ENCODE results near the gene CLDN2.

Gene CLDN2

DNA sequence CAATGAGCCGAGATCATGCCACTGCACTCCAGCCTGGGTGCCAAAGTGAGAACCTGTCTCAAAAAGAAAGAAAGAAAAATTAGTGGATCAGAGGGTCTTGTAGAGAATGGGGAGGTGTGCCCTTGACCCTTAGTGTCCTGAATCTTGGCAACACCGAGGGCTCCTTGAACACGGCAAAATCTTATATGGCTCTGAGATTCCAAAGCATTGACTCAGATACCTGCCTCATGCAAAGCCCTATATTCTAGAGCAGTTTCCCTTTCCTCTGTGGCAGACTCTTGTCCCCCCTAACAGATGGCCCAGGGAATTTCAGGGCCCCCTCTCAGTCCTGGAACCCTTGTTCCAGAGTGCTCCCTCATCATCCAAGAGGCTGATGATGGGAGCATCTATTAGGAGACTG, 6.8 kb downstream of the CLDN2 start:
- DNase-seq (ENCODE audit: low read depth) = no peak

- no peak for DNase-seq (ENCODE audit: low read depth)
These were observed 7.5 kb downstream of the CLDN2 start for GRCh38 chrX:106927700-106928099.

DNA sequence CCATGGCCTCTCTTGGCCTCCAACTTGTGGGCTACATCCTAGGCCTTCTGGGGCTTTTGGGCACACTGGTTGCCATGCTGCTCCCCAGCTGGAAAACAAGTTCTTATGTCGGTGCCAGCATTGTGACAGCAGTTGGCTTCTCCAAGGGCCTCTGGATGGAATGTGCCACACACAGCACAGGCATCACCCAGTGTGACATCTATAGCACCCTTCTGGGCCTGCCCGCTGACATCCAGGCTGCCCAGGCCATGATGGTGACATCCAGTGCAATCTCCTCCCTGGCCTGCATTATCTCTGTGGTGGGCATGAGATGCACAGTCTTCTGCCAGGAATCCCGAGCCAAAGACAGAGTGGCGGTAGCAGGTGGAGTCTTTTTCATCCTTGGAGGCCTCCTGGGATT, 8.0 kb downstream of the CLDN2 start:
- DNase-seq (ENCODE audit: low read depth) = no peak

GRCh38 chrX:106931831-106932491, 11.8 kb downstream of the CLDN2 start:
- no peak for DNase-seq (ENCODE audit: low read depth)

DNA sequence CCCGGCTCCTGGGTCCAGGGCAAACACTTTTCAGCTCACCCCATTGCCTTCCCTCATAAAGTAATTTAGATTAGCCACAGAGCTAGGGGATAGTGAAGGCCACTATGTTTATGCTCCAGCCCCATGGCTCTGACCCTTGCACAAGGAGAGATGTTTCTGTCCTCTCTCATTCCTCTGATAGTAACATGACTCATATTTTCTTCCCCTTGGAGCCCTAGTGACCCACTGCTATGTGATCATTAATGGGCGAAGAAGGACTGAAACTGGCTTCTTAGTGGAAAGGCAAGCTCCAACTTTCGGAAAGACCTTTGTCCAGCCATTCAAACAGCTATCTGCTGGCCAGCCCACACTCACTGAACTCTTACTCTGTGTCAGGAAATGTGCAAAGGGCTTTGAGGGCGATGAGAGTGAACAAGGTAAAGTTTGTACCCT, 12.3 kb downstream of the CLDN2 start:
- no peak for DNase-seq (ENCODE audit: low read depth)

- DNase-seq (ENCODE audit: low read depth) = no peak
These were observed 12.8 kb downstream of the CLDN2 start for GRCh38 chrX:106932960-106933537.

DNA sequence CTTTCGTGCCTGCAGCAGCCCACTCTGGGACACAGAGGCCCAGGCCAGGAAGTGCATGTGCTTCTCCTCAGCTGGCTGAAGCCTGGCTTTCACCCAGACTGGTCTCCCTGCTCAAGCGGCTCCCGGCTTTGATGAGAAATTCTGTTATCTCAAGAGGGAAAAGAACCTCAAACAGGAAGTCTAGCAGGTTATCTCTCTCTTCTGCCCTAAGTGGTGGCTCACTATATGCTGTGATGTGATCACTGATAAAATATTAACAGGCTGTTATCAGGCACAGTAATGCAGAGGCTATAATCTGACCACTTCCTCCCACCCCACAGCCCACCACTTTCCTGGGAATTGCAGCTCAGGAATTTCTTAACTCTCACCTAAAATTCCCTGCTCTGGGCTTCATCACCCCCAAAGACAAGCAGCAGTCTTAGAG, 13.3 kb downstream of the CLDN2 start:
- DNase-seq (ENCODE audit: low read depth) = no peak

DNA sequence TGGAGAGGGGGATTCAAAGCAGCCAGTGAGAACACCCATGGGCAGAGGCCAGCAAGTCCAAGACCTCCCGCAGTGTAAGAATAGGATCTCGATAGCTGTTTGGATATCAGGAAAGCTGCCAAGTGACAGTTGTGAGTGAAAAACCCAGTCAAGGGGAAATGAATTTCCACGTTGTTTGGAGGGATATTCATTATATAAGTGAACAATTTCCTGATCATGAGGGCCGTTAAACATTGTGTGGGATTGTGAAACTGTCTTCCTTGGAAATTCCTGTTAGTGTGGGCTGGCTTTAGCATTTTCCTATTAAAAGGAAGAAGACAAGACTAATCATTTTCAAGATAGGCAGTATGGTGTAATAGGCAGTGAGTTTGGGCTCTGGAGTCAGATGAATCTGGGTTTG, 15.0 kb downstream of the CLDN2 start:
- DNase-seq (ENCODE audit: low read depth) = no peak

DNA sequence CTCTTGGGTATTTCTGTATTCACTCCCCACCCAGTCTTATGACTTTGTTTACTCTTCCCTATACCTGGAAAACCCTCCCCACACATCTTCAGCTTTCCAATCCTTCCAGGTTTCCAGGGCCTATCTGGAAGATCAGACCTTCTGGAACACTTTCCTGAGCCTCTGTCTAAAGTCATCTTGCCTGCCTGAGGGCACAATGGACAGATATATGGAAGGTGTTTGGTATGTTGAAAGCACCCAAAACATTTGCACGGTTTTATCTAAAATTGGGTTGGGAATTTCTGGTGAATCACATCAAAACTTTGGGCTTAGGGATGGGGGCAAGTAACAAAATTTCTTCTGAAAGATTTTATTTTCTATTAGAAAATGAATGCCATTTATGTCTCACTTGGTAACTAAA, 16.0 kb downstream of the CLDN2 start:
- DNase-seq (ENCODE audit: low read depth) = no peak

GRCh38 chrX:106939566-106939965, 19.4 kb downstream of the CLDN2 start:
- DNase-seq (ENCODE audit: low read depth) = no peak

GRCh38 chrX:106940068-106940467, 19.9 kb downstream of the CLDN2 start:
- no peak for DNase-seq (ENCODE audit: low read depth)

DNA sequence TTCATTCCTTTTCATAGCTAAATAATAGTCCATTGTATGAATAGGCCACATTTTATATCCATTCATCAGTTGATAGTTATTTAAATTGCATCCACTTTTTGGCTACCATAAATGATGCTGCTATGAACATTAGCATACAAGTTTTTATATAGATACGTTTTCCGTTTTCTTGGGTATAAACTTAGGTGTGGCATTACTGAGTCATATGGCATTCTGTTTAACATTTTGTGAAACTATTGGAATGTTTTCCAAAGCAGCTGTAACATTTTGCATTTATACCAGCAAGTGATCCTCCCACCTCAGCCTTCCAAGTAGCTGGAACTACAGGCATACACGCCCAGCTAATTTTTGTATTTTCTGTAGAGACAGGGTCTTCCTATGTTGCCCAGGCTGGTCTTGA, 26.3 kb downstream of the CLDN2 start:
- no peak for DNase-seq (ENCODE audit: low read depth)

DNA sequence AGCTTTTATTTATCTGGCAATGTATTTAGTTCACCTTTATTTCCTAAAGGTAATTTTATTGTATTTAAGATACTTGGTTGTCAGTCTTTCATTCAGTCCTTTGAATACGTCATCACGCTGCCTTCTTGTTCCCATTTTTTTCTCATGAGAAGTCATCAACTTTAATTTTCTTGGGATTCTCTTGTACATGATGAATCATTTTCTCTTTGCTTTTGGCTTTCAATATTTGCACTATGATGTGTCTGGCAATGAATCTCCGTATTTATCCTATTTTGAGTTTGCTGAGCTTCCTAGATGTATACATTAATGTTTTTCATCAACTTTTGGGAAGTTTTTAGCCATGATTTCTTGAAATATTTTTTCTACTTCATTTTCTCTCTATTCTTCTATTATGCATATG, 28.4 kb downstream of the CLDN2 start:
- DNase-seq (ENCODE audit: low read depth) = no peak

GRCh38 chrX:106949366-106949765, 29.2 kb downstream of the CLDN2 start:
- no peak for DNase-seq (ENCODE audit: low read depth)

- DNase-seq (ENCODE audit: low read depth) = no peak
These were observed 30.2 kb downstream of the CLDN2 start for GRCh38 chrX:106950381-106950780.

- DNase-seq (ENCODE audit: low read depth) = no peak
These were observed 31.0 kb downstream of the CLDN2 start for GRCh38 chrX:106951230-106951629.

DNA sequence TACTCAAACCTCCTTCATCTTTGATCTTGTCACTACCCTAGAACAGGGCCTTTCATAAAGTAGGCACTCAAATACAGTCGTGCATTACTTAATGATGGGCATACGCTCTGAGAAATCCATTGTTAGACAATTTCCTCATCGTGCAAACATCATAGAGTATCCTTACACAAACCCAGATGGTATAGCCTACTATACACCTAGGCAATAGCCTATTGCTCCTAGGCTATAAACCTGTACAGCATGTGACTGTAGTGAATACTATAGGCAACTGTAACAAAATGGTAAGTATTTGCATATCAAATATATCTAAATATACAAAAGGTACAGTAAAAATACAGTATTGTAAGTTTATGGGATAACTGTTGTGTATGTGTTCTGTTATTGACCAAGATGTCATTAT, 31.9 kb downstream of the CLDN2 start:
- DNase-seq (ENCODE audit: low read depth) = no peak

DNA sequence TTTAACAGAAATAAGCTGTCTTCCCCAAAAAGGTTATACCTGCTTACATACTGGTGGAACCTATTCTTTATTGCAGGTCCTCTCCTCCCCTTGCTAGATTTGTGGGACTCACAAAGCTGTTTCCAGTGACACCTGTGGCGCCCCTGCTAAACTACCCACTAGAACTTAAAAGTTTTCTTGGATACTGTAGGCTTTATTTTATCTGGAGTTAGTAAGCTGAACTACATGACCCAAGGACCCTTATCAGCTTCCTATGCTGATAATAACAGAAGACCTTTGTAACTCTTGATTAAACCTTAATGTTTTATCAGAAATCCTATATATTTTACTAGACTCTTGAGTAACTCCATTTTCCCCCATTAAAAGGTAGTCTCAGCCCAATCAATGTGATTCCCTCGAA, 32.3 kb downstream of the CLDN2 start:
- DNase-seq (ENCODE audit: low read depth) = no peak

GRCh38 chrX:106952988-106953387, 32.8 kb downstream of the CLDN2 start:
- DNase-seq (ENCODE audit: low read depth) = no peak

DNA sequence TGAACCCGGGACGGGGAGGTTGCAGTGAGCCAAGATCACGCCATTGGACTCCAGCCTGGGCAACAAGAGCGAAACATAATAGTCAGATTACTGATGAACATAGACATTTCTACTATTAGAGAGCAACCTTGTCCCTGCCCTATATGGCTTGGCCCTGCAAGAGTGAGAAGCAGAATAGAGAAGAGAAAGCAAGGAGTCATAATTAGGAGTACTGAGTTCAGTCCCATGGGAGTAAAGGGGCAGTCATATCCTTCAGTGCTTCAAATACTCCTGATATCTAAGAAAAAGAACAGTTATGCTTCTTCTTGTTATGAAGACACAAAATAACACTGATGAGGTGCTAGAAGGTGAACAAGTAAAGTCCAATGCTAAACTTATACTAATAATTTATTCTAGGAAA, 33.8 kb downstream of the CLDN2 start:
- DNase-seq (ENCODE audit: low read depth) = no peak

DNA sequence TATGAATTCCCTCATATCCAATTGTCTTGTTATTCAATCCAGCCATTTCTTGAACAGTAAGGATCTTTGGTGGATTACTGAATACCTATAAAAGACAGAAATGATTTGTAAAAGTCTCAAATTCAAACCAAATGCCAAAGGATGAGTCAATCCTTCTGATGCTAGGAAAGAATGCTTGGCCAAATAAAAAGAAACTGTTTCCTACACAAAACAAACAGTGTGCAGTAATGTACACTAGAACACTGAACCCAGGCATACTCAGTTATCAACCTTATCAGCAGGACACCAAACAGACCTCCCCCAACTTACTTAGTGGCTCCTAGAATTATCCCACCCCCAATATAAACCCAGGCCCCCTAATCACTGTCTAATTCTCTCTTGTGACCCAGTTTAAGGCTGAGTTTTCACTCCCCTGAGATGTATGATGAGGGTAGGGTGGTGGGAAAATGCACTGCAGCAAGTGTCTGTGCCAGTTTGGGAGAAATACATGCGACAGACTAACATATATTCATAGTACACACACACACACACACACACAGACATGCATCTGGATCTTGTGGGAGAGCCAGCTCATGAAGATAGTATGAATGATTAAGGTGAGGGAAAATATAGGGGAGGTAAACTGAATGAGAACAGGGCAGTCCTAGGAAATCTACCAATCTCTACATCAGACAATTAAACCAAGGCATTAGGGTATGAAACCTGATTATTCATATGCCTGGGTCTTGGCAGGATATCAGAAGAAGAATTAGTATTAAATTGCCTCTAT, 35.0 kb downstream of the CLDN2 start:
- DNase-seq (ENCODE audit: low read depth) = no peak

DNA sequence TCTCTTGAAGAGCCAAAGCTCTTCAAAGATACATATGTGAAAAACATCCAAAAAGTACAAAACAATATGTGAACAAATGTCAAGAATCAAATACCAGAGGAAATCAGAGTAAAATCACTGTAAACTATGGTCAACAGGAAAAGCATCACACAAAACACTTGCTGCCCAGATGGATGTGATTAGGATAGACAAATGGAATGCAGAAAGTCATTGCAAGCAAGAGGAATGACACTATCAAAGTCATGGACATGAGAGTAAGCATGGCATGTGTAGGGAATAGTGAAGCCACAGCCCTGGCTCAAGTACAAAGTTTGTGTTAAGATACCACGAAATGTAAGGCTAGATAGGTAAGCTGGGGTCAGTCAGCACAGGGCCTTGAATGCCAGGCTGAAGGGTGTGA, 37.7 kb downstream of the CLDN2 start:
- no peak for DNase-seq (ENCODE audit: low read depth)

GRCh38 chrX:106959901-106960300, 39.7 kb downstream of the CLDN2 start:
- no peak for DNase-seq (ENCODE audit: low read depth)

GRCh38 chrX:106963111-106963510, 42.9 kb downstream of the CLDN2 start:
- no peak for DNase-seq (ENCODE audit: low read depth)

Measured in activated T-cell treated with anti-CD3 and anti-CD28 coated beads for 24 hours (primary cell).